HepG2 (cell line): Measurements from ENCODE around the gene TWNK. TPM values are rescaled to one million over a fixed set of nuclear protein-coding genes. Genes with fewer than 3 reads are reported as not detected.

Experiments used
- SAP130 ChIP-seq: IDR thresholded peaks from 2 replicates; pipeline ENCODE4 v1.6.1; 2016; ENCODE audit warnings: low read depth
- YEATS4 ChIP-seq: sonication (generic); formaldehyde crosslinking; IDR thresholded peaks from 2 replicates; pipeline ENCODE4 v1.4.0; 2020; ENCODE audit warnings: missing genetic modification reagents, borderline replicate concordance
- ZNF143 ChIP-seq: sonication (generic); formaldehyde crosslinking; IDR thresholded peaks from 2 replicates; pipeline ENCODE4 v1.4.0; 2020; ENCODE audit warnings: missing genetic modification reagents
- ZNF264 ChIP-seq: sonication (generic); formaldehyde crosslinking; IDR thresholded peaks from 2 replicates; pipeline ENCODE4 v1.4.0; 2020; ENCODE audit warnings: missing genetic modification reagents
- ZNF274 ChIP-seq: sonication (generic); formaldehyde crosslinking; IDR thresholded peaks from 2 replicates; pipeline ENCODE4 v1.5.1; 2020; ENCODE audit warnings: mild to moderate bottlenecking, missing genetic modification reagents
- polyA plus RNA-seq, 8 experiments: library from polyadenylated mRNA; depleted of rRNA in 3 of 8; stranded (reverse) in 7 of 8; unstranded in 1 of 8; fragments of >200 nt; fragmentation: Illumina TruSeq in 4 of 8; extraction: Trizol in 4 of 8; gene quantifications; 2 replicates each; pipeline versions ENCODE4 v1.2.1 to v1.2.3, GENCODE V29; 2011 to 2016; ENCODE audit warnings: low read depth in 4 of 8, missing spikeins in 1 of 8, mixed read lengths in 1 of 8; ENCODE audit not compliant: insufficient read depth in 1 of 8
- total RNA-seq, 5 experiments: library from RNA; depleted of rRNA; stranded (reverse); fragments of >200 nt; fragmentation: Illumina TruSeq; extraction: Trizol; gene quantifications; 2 replicates each; pipeline ENCODE4 v1.2.3, GENCODE V29; 2016; ENCODE audit warnings: low read depth in 1 of 5
- TF ChIP-seq, protein P1 (sequence below): conservative IDR thresholded peaks from 2 replicates; pipeline ENCODE4 v1.6.1; 2018; ENCODE audit warnings: missing genetic modification reagents
- TF ChIP-seq, protein P2 (sequence below): sonication (generic); formaldehyde crosslinking; IDR thresholded peaks from 2 replicates; pipeline ENCODE4 v1.5.1; 2020; ENCODE audit warnings: mild to moderate bottlenecking, missing genetic modification reagents, moderate library complexity
- TF ChIP-seq, protein P3 (sequence below): sonication (generic); formaldehyde crosslinking; conservative IDR thresholded peaks from 2 replicates; pipeline ENCODE4 v1.5.0; 2020; ENCODE audit warnings: missing genetic modification reagents
- TF ChIP-seq, protein P4 (sequence below): sonication (generic); formaldehyde crosslinking; IDR thresholded peaks from 2 replicates; pipeline ENCODE4 v1.5.1; 2020; ENCODE audit warnings: mild to moderate bottlenecking, missing genetic modification reagents
- TF ChIP-seq, protein P5 (sequence below): sonication (generic); formaldehyde crosslinking; IDR thresholded peaks from 2 replicates; pipeline ENCODE4 v1.4.0; 2020; ENCODE audit warnings: mild to moderate bottlenecking, missing genetic modification reagents, borderline replicate concordance

The TWNK gene
- total and polyA plus RNA-seq, 2 of the 13 experiments (the other 11 are each of a cell fraction or from before 2014, with no cell fraction given): 10.7 to 16.5 TPM

DNA sequence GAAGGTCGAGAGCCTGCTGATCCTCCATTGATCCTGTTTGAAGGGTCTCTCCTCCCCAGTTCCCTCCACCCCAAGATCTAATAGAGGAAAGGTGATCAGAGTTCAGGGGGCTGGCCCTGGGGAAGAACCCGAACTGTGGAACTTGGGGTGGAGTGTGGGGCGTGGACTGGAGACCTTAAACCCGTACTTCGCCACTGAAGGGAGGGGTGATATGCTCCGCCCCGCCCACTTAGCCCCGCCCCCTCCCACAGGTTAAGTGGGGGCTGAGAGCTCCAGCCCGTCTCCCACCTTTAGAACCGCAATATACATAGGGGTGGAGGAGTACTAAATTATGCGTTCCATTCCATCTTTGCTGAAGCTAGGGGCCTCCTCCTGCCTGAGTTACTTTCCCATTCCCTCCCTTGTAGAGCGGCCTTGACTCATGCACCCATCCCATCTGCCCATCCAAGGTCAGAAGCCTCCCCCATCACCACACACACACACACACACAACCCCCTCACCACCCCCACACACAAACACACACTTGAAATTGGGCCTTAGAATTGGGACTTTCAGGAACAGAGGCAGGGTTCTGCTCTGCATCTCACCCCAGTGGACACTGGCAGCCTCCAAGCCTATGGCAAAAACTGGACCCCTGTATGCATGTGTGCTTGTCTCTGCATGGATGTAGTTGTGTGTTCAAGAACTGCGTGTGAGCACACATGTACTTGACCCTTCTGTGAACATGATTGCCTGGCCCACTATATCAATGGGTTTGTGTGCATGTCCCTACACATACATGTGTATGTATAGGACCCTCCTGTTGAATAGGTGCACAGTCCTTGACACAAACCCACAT, 17.0 kb upstream of the TWNK start (continued):
- TF ChIP-seq, protein P1, sequence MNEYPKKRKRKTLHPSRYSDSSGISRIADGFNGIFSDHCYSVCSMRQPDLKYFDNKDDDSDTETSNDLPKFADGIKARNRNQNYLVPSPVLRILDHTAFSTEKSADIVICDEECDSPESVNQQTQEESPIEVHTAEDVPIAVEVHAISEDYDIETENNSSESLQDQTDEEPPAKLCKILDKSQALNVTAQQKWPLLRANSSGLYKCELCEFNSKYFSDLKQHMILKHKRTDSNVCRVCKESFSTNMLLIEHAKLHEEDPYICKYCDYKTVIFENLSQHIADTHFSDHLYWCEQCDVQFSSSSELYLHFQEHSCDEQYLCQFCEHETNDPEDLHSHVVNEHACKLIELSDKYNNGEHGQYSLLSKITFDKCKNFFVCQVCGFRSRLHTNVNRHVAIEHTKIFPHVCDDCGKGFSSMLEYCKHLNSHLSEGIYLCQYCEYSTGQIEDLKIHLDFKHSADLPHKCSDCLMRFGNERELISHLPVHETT (CRISPR knock-in tag): no peak
- TF ChIP-seq, protein P2, sequence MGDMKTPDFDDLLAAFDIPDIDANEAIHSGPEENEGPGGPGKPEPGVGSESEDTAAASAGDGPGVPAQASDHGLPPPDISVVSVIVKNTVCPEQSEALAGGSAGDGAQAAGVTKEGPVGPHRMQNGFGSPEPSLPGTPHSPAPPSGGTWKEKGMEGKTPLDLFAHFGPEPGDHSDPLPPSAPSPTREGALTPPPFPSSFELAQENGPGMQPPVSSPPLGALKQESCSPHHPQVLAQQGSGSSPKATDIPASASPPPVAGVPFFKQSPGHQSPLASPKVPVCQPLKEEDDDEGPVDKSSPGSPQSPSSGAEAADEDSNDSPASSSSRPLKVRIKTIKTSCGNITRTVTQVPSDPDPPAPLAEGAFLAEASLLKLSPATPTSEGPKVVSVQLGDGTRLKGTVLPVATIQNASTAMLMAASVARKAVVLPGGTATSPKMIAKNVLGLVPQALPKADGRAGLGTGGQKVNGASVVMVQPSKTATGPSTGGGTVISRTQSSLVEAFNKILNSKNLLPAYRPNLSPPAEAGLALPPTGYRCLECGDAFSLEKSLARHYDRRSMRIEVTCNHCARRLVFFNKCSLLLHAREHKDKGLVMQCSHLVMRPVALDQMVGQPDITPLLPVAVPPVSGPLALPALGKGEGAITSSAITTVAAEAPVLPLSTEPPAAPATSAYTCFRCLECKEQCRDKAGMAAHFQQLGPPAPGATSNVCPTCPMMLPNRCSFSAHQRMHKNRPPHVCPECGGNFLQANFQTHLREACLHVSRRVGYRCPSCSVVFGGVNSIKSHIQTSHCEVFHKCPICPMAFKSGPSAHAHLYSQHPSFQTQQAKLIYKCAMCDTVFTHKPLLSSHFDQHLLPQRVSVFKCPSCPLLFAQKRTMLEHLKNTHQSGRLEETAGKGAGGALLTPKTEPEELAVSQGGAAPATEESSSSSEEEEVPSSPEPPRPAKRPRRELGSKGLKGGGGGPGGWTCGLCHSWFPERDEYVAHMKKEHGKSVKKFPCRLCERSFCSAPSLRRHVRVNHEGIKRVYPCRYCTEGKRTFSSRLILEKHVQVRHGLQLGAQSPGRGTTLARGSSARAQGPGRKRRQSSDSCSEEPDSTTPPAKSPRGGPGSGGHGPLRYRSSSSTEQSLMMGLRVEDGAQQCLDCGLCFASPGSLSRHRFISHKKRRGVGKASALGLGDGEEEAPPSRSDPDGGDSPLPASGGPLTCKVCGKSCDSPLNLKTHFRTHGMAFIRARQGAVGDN: no peak
- TF ChIP-seq, protein P3, sequence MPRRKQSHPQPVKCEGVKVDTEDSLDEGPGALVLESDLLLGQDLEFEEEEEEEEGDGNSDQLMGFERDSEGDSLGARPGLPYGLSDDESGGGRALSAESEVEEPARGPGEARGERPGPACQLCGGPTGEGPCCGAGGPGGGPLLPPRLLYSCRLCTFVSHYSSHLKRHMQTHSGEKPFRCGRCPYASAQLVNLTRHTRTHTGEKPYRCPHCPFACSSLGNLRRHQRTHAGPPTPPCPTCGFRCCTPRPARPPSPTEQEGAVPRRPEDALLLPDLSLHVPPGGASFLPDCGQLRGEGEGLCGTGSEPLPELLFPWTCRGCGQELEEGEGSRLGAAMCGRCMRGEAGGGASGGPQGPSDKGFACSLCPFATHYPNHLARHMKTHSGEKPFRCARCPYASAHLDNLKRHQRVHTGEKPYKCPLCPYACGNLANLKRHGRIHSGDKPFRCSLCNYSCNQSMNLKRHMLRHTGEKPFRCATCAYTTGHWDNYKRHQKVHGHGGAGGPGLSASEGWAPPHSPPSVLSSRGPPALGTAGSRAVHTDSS: no peak
- 0 out of 2 replicates have a peak, but pooled peaks have one; percentile 21 for TF ChIP-seq ZNF264
- TF ChIP-seq, protein P4, sequence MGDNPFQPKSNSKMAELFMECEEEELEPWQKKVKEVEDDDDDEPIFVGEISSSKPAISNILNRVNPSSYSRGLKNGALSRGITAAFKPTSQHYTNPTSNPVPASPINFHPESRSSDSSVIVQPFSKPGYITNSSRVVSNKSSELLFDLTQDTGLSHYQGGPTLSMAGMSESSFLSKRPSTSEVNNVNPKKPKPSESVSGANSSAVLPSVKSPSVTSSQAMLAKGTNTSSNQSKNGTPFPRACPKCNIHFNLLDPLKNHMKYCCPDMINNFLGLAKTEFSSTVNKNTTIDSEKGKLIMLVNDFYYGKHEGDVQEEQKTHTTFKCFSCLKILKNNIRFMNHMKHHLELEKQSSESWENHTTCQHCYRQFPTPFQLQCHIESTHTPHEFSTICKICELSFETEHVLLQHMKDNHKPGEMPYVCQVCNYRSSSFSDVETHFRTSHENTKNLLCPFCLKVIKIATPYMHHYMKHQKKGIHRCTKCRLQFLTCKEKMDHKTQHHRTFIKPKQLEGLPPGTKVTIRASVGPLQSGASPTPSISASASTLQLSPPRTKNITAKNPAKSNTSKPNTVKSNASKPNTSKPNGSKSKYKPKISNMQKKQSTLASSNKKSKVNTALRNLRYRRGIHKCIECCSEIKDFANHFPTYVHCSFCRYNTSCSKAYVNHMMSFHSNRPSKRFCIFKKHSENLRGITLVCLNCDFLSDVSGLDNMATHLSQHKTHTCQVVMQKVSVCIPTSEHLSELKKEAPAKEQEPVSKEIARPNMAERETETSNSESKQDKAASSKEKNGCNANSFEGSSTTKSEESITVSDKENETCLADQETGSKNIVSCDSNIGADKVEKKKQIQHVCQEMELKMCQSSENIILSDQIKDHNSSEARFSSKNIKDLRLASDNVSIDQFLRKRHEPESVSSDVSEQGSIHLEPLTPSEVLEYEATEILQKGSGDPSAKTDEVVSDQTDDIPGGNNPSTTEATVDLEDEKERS (CRISPR knock-in tag): no peak
- TF ChIP-seq YEATS4 (CRISPR knock-in tag): peak; percentile 70; the same call in 1 of the 2 replicates
- no peak for TF ChIP-seq ZNF143 (CRISPR knock-in tag)
- no peak for TF ChIP-seq ZNF274 (CRISPR knock-in tag)
- TF ChIP-seq, protein P5, sequence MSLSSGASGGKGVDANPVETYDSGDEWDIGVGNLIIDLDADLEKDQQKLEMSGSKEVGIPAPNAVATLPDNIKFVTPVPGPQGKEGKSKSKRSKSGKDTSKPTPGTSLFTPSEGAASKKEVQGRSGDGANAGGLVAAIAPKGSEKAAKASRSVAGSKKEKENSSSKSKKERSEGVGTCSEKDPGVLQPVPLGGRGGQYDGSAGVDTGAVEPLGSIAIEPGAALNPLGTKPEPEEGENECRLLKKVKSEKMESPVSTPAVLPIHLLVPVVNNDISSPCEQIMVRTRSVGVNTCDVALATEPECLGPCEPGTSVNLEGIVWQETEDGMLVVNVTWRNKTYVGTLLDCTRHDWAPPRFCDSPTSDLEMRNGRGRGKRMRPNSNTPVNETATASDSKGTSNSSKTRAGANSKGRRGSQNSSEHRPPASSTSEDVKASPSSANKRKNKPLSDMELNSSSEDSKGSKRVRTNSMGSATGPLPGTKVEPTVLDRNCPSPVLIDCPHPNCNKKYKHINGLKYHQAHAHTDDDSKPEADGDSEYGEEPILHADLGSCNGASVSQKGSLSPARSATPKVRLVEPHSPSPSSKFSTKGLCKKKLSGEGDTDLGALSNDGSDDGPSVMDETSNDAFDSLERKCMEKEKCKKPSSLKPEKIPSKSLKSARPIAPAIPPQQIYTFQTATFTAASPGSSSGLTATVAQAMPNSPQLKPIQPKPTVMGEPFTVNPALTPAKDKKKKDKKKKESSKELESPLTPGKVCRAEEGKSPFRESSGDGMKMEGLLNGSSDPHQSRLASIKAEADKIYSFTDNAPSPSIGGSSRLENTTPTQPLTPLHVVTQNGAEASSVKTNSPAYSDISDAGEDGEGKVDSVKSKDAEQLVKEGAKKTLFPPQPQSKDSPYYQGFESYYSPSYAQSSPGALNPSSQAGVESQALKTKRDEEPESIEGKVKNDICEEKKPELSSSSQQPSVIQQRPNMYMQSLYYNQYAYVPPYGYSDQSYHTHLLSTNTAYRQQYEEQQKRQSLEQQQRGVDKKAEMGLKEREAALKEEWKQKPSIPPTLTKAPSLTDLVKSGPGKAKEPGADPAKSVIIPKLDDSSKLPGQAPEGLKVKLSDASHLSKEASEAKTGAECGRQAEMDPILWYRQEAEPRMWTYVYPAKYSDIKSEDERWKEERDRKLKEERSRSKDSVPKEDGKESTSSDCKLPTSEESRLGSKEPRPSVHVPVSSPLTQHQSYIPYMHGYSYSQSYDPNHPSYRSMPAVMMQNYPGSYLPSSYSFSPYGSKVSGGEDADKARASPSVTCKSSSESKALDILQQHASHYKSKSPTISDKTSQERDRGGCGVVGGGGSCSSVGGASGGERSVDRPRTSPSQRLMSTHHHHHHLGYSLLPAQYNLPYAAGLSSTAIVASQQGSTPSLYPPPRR (CRISPR knock-in tag): peak; percentile 29; the same call in 1 of the 2 replicates
- TF ChIP-seq SAP130 (CRISPR knock-in tag): peak; percentile 41; the same call in 1 of the 2 replicates
